ENCODE data around the gene SUCLG1.

DNA sequence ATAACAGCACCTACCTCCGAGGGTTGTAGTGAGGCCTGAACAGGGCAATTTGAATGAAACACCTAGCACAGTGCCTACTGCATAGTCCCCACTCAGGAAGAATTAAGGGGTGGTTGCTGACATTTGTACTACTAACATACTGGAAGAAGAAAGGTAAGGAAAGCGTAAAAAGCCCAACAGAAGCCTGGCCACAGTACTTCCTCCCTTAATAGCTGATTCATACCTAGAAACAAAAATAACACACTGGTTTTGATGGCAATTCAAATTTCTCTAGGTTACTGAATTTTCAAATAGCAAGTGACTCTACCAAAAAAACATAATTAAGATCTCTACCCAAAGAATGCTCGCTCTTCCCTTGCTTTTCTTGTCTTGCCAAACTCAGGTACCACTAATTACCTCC lies 16.2 kb downstream of the SUCLG1 start:
- TF ChIP-seq, protein P1, sequence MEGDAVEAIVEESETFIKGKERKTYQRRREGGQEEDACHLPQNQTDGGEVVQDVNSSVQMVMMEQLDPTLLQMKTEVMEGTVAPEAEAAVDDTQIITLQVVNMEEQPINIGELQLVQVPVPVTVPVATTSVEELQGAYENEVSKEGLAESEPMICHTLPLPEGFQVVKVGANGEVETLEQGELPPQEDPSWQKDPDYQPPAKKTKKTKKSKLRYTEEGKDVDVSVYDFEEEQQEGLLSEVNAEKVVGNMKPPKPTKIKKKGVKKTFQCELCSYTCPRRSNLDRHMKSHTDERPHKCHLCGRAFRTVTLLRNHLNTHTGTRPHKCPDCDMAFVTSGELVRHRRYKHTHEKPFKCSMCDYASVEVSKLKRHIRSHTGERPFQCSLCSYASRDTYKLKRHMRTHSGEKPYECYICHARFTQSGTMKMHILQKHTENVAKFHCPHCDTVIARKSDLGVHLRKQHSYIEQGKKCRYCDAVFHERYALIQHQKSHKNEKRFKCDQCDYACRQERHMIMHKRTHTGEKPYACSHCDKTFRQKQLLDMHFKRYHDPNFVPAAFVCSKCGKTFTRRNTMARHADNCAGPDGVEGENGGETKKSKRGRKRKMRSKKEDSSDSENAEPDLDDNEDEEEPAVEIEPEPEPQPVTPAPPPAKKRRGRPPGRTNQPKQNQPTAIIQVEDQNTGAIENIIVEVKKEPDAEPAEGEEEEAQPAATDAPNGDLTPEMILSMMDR (IDR thresholded peaks at IDR 0.05; ENCODE audit: low read depth, low read length), result no peak
- no peak for TF ChIP-seq EZH2phosphoT487 (IDR thresholded peaks at IDR 0.05; ENCODE audit: low read depth)
